Daoy (cell line): ENCODE measurements around the gene LRP1B. TPM values are rescaled to one million over a fixed set of nuclear protein-coding genes. Genes with fewer than 3 reads are reported as not detected.

ENCODE experiments used
- DNase-seq: peaks from one replicate; pipeline ENCODE4 v3.0.0-alpha.2; 2015; ENCODE audit warnings: low read depth
- total RNA-seq: library from RNA; depleted of rRNA; stranded (reverse); fragments of >200 nt; shearing (Covaris generic); gene quantifications from 2 replicates; pipeline ENCODE4 v1.2.3, GENCODE V29; 2014

LRP1B gene
- total RNA-seq, 1 experiment from 2014 or later: not detected

DNA sequence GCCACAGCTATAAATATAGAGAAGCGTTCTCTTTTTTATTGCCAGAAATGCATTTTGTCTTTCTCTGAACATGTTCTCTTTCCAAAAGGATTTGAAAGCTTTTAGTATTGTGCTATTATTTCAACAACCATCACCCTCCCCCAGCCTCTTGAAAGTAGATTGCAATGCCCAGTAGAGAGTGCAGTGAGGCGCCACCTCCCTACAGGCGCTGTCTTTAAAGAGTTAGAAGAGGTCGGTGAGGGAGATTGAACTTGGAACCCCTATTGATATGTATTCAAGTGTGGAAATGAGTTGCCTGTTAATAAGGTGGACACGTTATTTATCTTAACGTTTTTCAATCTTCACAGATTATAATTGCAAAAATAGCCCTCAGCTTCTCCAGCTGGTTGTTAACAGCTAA is 360.3 kb downstream of the LRP1B start:
- DNase-seq: no peak

DNA sequence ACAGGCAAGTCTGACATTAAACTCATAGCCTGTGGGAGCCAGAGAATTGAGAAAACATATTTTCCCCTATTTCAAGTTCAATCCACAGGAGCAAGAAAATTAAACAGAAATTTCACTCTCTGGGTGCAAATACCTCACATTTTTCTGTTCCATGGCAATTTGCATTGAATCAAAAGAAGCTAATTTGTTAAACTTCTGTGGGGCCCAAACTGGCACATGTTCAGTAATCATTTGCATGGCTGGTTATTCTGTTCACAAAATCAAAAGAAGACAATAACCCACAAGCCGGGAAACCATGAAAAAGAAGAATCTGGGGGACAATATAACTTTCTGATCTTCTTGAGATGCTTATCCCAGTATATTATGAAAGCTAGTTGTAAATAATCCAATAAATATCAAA is 363.1 kb downstream of the LRP1B start:
- DNase-seq: no peak

DNA sequence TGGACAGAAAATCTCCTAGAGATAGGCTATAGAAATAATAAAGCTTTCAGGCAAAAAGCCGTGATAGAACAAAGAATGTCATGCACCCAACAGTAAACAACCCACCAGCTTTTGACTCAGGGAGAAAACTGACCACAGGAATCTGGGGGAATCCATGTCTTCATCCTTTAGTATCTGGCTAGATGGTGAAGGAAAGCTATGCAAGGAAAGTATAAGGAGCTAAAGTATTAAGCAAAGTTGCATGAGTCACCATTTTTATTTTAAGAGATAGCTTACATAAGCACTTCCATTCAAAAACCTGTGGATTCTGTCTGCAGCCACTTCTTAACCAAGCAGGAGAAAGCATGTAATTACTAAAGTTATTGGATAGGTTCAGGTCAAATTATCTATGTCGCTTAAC is 363.8 kb downstream of the LRP1B start:
- peak; percentile 1 for DNase-seq

DNA sequence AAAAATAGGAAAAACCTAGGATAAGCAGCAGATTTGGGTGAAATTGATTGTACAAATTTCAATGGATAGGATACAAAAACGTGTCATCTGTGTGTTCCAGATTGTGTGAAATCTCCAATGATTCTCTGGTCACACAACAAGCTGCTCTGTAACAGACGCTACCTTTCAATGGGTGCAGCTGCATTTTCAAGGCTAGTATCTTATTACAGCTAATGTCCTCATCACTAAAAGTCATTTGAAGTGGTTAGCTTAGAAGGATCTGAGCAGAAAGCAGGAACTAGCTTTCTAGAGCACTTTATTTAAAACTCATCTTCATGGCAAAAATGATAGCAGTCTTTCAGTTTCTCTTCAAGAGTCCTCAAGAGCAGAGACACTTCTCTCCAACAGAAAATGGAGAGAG is 364.6 kb downstream of the LRP1B start:
- no peak for DNase-seq

DNA sequence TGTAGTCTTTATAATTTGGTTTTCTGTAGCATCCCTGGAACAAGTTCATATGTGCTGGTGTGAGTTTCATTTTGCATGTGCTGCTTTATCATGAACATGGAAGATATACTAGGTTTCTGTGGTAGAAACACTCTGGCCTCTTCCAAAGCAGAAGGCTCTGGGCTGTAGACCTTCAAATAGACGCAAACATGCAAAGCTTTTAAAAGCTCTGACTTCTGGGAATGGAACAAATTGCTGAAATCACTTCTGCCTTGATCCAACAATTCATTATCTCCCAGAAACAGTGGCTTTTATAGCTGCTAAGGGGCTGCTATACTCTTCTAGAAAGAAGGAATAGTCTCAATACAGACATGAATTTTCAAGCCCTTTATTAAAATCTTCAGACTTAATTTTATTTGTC is 382.2 kb downstream of the LRP1B start:
- DNase-seq: no peak

DNA sequence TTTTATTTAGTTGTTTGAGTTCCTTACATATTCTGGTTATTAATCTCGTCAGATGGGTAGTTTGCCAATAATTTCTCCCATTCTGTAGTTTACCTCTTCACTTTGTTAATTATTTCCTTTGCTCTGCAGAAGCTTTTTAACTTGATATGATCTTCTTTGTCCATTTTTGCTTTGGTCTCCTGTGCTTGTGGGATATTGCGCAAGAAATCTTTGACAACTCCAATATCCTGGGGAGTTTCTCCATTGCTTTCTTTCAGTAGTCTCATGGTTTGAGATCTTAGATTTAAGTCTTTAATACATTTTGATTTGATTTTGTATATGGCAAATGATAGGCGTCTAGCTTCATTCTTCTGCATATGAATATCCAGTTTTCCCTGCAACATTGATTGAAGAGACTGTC is 389.2 kb downstream of the LRP1B start:
- no peak for DNase-seq

DNA sequence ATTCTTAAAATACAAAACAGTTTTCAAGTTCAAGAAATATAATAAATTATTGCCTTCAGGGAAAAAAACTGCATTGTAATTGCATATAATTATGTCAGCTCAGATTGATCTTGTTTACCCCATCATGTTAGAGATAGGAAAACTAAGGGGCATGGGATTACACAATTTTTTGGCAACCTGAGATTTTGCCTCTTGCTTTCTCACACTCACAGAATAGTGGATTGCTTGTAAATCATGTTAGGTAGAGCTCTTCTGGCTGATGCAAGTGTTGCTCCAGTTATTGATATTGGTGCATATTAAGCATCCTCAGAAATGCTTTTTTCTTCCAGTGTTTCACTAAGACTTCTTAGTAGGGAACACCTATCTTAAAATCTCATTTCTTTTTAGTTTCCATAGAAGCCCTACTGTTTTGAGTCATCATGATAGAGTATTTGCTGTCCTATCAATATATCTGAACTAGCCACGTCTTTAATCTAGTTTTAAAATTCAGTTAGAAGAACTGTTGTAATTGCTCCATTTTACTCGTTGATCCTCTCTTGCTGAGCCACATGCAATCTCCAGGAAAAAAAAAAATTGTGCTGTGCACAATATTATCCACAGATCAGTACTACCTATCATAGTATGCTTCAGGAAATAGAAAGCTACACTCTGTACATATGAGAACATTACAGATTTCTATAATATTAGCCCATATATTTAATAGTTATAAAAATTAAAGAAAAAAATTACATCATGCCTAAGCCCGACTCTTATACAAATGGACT is 393.1 kb downstream of the LRP1B start:
- DNase-seq: no peak

DNA sequence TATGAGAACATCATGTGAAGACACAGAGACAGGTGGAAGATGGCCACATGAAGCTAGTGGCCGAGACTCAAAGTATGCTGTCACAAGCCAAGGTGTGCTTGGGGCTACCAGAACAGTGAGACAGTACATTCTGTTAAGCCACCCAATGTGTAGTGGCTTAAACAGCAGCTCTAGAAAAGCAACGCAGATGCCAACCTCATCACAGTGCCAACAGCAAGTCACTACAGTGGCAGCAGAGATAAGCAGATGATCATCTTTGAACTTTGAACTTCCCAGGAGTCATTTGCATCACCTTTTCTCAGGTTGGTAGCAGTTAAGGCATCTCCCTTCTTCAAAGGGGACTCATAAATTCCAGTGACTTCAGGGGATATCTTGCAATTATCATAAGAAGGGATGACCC is 394.4 kb downstream of the LRP1B start:
- DNase-seq: no peak

DNA sequence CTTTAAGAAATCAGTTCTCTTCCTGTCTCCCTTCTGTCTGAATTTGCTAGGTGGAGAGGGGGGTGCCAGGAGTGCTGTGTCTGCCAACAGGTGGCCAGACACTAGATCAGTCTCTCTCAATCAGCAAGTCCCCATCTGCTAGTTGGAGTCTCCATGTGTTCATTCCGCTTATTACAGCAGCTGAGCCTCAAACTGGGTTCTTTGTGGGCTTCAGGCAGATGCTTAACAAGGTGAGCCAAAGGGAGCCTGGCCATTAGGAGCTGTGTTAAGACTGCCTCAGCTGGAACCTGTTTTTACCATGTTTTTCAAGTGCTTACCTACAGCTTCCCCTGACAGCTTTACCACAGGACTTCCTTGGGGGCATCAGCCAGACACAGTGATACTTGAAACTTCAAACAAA is 401.9 kb downstream of the LRP1B start:
- DNase-seq: no peak

DNA sequence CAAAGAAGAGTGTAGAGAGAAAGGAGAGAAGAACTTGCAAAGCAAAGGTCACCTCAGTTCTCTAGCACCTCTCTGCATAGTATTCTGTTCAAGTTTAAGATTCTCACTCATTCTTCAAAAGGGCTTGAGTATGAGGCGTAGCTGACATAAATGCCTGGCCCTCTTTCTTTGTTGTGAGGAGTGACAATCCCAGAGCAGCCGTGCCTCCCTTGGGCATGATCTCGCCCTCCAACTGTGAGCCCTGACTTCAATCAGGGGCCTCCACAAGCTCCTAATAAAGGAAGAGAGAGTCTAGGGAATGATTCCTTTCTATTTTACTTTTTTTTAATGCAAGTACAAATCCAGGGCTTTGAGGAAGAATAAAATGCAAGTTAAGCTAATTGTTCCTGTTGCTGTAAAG is 402.7 kb downstream of the LRP1B start:
- no peak for DNase-seq

DNA sequence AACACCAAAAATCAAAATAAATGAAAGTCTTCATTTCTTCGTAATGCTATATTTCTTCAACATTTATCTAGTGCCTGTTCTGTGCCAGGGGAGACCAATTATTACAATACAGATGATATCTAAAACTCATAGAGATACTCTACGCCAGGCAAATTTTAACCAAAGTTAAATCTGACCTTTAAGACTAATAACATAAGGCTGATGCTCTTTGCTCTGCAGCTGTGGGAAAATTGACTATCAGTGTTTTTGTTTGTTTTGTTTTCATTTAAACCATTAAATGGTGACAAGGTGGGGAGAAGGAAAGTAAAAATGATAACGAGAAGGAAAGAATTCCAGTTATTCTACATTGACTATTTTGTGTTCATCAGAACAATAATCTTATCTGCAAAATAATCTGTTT is 406.4 kb downstream of the LRP1B start:
- DNase-seq: no peak

DNA sequence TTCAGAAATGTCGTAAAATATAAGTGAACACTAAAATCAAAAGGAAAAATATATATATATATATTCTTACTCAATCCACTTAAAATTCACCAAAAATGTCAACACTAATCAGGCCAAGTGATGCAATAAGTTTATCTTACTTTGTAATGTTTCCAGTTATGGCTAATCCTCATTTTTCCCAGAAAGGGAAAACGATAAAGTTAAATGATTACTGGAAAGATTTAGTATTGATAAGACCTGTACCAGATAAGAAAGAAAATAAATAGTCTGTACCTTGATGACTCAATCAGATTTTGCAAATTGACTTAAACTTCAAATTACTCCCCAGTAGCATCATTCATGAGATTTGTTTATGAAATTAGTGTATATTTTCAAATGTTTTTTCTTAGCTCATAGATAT is 407.0 kb downstream of the LRP1B start:
- no peak for DNase-seq

DNA sequence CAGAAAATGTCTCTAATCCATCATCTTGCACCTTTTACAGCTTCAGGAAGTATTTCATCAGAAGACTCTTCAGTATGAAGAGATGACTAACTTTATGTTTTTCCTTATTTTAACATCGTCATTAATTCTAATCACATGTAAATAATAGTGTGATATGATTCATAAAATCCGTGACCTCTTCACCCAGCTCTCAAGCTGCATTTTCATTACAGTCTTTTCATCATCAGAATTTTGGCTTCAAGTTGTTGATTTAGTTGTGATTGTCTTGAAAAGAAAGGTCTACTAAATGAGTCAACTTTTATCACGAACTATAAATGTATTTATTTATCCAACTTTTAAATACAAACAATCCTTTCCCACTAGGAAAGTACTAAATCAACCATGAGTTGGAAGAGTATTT is 410.3 kb downstream of the LRP1B start:
- no peak for DNase-seq

DNA sequence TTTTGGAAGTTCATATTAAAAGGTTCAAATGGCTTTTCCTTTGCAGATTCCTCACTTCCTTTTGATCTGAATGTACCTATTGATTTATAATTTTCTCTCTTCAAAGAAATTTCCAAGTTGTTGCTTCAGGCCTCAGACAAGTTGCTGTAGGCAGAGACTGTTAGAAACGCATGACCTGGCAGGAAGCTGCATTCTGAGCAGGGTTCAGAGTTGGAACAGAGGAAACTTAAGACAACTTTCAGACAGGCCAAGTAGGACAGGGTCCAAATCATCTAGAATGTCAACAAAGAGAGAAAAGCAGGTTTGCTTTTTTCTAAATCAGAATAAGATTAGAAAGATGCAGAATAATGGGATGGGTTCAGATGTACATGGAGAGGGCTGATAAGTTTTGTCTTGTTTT is 416.3 kb downstream of the LRP1B start:
- no peak for DNase-seq

DNA sequence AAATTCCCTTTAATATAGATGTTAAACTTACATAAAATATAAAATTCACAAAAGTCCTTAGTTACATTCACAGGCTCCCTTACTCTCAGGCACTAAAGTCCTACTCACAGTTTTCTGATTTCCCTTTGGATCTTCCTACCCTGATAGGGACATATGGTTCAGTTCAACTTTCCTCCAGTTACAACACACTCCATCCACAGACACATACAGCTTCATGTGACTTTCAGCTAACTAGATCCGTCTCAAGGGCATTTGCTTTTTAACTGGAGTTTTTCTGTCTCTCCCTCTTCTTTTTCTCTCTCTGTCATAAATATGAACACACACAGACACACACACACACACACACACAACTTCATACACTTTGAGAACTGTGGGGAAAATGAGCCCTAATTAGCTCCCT is 419.2 kb downstream of the LRP1B start:
- DNase-seq: no peak

DNA sequence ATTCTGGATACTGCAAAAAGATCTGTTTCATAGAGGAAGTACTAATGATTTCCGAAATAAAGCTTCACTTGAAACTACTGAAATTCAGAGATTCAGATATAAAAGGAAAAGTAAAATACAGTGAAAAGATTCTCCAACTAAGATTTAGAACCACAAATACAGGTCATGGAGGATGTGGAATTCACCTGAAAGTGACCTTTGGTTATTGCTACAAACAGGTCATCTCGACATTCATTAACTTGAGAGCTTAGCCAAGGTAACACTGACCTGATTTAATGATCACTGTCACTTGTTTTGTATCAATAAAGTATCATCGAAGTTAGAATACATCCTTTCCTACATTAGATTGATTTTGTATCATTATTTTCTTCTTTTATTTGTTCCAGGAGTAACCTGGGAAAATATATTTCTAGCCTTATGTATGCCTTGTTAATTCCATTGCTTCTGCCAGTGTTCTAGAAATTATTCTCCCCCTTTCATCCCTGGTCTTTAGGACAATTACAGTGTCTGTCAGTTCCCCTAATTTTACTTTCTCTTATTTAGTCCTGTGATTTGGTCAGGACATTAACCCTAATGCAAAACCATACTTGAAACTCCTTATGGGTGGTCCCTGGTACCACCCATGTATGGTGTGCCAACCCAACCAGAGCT is 420.1 kb downstream of the LRP1B start:
- no peak for DNase-seq

DNA sequence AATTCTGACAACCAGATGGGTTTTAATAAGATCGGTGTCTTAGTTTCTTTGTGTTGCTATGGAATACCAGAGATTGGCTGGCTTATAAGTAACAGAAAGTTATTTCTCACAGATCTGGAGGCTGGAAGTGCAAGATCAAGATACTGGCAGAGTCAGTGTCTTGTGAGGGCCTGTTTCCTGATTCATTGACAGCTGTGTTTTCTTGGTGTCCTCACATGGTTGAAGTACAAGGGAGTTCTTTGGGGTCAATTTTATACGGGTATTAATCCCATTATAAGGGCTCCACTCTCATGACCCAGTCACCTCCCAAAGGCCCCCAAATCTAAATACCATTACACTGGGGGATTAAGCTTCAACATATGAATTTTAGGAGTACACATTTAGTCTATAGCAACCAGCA is 421.1 kb downstream of the LRP1B start:
- no peak for DNase-seq

DNA sequence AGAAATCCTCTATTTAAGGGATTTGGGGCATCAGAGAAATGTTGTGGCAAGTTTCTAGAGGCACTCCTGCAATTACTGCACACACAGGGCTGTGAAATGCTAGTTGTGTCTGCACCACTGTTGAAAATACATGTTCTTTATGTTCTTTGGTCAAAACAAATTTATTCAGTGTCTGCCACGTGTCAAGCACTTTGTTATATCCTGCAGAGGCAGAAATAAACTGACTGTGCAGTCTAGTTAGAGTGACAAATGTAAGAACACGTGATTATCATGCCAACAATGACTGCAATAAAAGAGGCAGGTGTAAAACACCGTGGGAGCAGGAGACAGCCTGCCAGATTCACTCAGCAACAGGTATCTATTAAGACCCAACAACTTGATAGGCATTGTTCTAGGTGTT is 423.3 kb downstream of the LRP1B start:
- DNase-seq: no peak

DNA sequence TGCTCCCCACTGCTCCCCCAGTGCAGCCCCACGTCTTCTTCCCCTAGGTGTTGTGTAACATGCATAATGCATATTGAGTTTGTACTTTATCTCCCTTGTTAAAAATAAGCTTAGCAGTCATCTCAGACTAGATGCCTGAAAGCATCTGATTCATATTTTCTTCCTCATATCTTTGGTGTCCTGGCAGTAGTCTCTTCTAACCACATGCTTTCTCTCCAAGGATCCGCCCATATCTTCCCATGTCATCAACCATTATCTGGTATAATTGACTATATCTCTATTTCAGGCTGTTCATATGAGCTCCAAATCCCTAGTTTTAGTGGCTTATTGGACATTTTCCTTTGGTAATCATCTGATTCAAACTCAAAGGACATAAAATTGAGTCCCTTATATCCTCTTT is 426.3 kb downstream of the LRP1B start:
- DNase-seq: no peak

DNA sequence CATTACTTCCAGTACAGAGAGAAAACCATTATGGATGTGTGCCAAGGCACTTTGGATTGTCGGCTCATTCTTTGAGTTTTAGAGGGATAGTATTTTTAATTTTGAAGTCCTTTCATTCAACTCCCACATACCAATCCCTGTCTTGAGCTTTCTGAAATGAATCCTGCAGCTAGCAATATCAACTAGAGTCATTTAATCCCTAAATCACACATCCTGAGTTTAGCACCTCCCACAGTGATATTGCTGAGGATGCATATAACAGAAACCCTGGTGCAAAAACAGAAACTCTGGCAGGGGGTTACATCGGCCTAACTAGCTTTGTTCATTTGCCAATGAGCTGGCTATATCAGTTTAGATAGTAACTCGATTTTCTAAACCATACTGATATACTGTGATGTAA is 427.3 kb downstream of the LRP1B start:
- no peak for DNase-seq

DNA sequence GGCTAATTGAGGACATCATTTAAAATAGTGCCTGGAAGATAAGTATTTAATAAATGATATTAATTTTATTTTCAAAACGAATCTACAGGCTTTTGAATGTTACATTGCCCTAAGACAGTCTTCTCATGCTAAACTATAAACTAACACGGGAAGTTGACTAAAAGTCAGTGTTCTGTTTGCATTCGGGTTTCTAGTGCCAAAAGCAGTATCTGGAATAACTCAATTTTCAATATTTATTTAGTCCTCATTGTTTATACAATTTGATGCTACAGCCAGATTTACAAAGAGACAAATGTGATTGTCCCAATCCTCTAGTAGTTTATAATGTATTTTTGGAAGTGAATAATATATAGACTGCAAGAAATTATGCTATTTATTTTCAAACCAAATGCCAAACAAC is 429.2 kb downstream of the LRP1B start:
- DNase-seq: no peak

DNA sequence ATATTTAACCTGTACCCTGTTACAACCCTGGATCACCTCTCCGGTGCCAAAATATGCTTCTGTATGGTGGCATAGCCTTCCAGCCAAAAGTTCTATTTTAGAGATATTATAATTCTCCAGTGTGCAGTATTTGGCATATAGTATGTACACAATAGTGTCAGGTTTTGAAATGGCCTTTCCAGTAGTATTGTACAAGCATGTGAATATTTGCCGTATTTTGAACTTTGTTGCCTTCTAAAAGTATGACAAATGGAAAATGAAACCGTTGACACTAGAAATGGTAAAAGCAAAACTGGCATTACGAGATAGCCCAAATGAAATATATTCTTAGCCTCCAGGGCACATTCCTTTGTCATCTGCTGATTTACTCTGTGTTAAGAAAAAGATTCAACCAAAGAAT is 431.2 kb downstream of the LRP1B start:
- no peak for DNase-seq

DNA sequence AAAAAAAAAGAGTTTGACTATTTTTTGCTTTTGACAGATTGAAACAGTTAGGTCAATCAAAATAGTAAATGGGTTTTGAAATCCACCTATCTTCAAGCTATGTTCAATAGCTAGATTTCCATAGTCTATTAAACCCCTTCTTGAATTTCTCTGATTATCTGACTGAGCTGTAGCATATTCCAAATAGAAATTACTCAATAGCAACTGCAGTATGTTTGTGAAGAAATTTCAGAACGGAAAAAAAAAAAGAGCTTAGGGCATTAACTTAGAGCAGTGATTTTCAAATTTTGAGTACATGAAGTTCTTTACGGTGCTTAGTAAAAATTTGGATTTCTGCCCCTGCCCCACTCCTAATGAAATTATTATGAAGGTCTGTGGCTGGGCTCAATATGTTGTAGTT is 432.3 kb downstream of the LRP1B start:
- no peak for DNase-seq

DNA sequence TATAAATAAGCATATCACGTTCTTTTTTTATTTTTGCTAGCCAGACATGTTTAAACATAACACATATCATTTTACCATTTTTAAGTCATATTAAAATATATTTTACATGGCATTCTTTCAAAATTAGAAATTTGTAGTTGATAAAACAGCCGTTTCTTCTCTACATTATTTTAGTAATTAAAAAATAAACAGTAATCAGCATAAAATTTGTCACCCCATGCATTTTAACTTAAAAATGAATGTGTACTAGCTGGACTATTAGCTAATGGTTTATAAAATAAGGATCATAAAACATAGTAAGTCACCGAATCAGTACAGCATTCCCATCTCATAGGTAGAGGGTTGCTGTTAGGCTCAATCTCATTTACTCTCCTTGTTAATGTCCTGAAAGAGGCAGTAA is 433.8 kb downstream of the LRP1B start:
- DNase-seq: no peak
